T-helper 2 cell treated with Interferon-gamma antibody and Interleukin-4, amounts not matched to agents 100 ng/mL and 5 ng/mL, for 36 hours (primary cell): ENCODE results near the gene OTUD3. TPM values are rescaled to one million over a fixed set of nuclear protein-coding genes. Genes with fewer than 3 reads are reported as not detected.

Experiments used
- intact Hi-C: fragments of 100-400 bp; cut with micrococcal nuclease; formaldehyde crosslinking; loops from one replicate; pipeline ENCODE4 v1.15.1; 2023
- total RNA-seq: library from RNA; stranded (reverse); gene quantifications from 2 replicates; pipeline ENCODE4 v1.2.3, GENCODE V29; 2022

OTUD3 gene
- total RNA-seq, 1 donor from 2014 or later = 12.5 TPM

GRCh38 chr1:19946971-19947370, 64.8 kb downstream of the OTUD3 start:
- intact Hi-C loops = no loop called here

GRCh38 chr1:19949016-19949415, 66.8 kb downstream of the OTUD3 start:
- intact Hi-C loops = no loop called here

- intact Hi-C loops = no loop called here
Observed at GRCh38 chr1:19954059-19954458, 71.9 kb downstream of the OTUD3 start.

GRCh38 chr1:19955534-19956170, 73.5 kb downstream of the OTUD3 start:
- intact Hi-C loops = no loop called here

DNA sequence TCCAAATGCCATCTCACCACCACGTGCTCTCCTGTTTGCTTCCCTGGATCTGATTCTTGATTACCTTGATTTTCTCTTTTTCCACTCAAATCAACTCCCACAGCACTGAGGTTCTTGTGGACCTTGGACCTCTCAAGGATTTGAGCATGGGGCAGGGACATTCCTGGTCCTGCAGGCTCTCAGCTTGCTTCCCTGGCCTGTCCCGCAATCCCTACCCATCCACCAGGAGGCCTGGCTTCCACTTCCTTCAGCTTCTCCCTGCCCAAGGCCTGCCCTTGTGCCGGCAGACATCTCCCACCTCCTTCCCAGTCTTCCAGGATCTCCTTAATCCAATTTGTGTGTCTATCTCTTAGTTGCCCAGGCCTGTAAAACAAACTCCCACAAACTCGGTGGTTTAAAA, 75.6 kb downstream of the OTUD3 start:
- intact Hi-C loops = no loop called here

DNA sequence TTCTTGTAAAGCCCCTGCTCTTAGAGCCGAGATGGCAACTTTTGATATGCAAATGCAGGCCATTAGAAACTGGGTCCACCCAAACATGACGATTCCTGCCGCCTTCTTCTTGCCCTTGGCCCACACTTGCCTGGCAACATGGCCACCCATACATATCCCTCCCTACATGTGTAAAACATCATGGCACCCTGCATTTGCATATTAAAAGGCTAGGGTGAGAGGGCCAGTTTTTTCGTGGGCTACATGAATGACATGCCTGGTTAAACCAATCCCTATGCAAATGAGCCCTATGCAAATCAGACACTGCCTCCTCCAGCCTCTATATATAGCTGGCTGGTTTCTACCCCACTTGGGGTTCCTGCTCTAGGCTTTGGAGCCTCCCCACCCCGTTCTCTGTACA, 78.4 kb downstream of the OTUD3 start:
- intact Hi-C loops = no loop called here

Other genes with a start within 250 kb of the OTUD3 start
- 25.8 and 27.6 TPM in 2 replicates for gene NBL1, start 238.1 kb upstream of the OTUD3 start, total RNA-seq
- gene HTR6, start 217.5 kb upstream of the OTUD3 start, total RNA-seq = not detected in 2 replicates
- 13.6 and 14.7 TPM in 2 replicates for gene TMCO4, start 82.5 kb upstream of the OTUD3 start, total RNA-seq
- not detected in 2 replicates for gene RNF186, start 67.1 kb upstream of the OTUD3 start, total RNA-seq
- not detected in 2 replicates for gene PLA2G2E, start 41.2 kb downstream of the OTUD3 start, total RNA-seq
- not detected in 2 replicates for gene PLA2G2A, start 97.2 kb downstream of the OTUD3 start, total RNA-seq
- not detected in 2 replicates for gene PLA2G5, start 187.8 kb downstream of the OTUD3 start, total RNA-seq
- gene PLA2G2D, start 237.1 kb downstream of the OTUD3 start, total RNA-seq = not detected in 2 replicates